ENCODE measurements around the gene TMEM184B.

DNA sequence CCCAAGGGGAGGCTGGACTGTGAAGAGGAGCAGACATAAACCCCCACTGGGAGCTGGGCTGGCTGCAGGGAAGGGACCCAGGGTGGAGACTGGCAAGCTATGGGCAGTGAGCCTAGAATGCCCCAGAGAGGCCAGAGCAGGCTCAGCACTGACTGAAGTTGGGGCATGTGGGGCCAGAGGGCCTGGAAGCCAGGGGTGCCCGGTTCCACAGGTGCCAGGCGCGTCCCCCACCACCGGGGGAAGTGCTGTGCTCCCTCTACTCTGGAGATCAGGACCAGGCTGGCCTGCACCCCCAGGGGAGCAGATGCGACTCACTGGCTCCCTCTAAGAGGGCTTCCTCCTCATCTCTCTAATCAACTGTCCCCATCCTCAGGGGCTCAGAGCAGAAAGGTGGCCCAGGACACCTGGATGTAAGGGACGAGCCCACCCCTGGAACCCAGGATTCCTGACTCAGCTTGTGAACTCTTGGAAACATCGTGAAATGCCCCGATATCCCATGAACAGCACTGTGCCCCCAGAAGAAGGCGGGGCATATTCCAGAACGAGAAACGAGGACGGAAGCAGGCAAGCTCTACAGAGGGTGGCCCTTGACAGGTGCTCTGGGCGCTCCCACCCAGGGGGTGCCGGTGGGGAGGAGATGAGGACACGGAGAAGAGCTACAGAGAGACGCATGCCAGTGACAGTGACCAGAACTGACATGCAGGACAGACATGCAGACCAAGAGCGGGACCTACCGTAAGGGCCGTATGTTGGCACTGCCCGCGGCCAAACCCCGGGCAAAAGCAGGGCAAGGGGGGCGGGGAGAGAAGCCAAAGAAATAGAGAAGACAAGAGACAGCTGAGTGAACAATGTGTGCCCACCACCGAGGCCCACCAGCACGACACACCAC, 50.7 kb downstream of the TMEM184B start:
- TF ChIP-seq CTCF (IDR thresholded peaks at IDR 0.05) (no peak), POLR2A (IDR thresholded peaks at IDR 0.05) (no peak), EP300 (IDR thresholded peaks at IDR 0.05) (no peak)

Measured in stomach (tissue), 4 donors.